Activated CD4-positive, alpha-beta T cell treated with anti-CD3 and anti-CD28 coated beads, Interleukin-10, Interleukin-2, amounts not matched to agents 100 ng/mL and 50 ng/mL, durations not matched to agents 16 hours and 8 hours (primary cell): ENCODE measurements around the gene CDCP1.
"Not testable (repeated sequence)": the region's sequence is repeated elsewhere in the genome, so short reads cannot be mapped to it uniquely, and the experiment has no call there.

Experiments
- DNase-seq: peaks from one replicate; pipeline ENCODE4 v3.0.0-alpha.2; 2020

The CDCP1 gene

GRCh38 chr3:45170096-45170495 is 23.9 kb upstream of the CDCP1 start:
- no peak for DNase-seq

DNA sequence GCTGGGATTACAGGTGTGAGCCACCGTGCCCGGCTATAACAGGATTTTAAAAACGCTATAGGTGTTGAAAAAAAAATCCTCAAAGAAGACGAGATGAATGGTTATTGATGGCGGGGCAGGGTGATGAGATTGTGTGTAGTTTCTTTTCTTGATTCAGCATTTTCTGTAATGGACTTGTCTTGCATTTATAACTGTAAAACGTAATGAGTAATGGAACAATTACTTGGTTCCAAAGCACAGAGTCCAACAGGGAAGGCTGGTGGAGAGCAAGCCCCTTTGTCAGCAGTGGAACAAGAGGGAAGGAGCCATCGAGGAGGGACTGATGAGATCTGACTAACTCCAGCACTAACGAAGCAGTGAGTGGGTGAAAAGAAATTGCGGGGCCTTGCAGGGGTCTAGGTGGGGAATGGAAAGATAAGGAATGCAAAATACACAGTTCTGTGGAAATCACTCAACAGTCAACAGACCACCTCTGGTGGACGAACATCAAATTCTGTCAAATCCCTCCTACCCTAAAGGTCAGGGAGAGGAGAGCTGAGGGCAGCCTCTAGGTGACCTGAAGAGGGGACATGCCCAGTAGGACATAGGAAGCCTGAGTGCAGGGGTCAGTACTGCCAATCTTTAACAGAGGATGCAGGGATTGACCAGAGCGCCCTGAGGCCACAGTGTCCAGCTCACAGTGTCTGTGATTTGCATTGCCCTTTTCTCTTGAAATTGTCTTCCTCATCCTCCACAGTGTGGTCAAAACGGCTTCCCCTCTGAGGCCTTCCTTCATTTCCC is 23.1 kb upstream of the CDCP1 start:
- no peak for DNase-seq

DNA sequence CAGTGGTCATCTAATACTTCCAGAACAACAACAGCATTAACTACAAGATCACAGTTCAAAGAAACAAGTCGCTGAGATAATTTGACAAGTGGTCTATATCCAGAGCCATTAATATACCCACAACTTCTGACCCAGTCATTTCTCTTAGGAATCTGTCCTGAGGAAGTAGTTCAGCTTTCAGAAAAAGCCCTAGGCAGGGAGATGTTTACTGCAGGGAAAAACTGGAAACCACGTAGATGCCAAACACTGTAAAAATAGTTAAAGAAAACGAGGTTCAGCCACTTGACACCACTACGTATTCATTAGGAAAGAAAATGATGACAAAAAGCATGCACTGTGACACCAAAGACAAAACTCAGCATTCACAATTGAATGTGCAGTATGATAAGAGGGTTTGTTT is 22.3 kb upstream of the CDCP1 start:
- DNase-seq = no peak

DNA sequence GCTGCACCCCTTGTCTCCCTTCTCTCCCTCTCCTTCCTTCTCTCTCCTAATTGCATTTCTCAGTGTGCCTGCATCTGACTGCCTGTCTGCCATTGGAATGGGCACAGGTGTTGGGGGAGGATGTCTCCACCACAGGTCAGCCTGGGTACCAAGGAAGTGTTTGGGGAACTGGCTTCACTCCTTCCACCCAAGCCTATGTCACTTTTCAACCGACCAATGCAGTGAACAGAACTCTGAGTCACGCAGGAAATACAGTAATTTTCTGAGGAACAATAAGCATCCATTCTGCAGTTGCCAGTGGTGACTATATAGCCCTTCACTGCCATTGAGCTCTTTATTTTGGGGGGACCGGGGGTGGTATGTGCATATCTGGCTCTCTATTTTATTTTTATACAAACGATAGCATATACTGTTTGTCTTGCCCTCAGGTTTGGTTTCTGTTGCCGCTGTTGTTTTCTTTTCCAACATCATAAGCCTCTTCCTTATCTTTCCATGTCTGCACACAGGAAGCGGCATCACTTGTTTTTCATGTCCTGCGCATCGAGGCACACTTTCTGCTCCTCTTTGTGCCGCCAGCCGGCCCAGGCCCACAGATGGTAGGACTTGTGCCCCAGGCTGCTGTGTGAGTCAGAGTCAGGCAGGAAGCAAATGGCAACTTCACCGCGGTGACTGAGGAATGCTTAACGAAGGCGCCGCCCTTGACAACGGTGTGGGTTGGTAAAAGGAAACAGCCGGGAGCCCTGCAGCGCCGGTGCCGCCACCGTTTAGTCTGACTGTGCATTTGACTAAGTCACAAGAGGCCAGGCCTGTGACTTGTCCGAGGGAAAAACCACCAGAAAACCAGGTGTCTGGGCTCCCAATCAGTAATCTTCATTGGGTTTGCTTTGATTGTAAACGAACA is 21.1 kb upstream of the CDCP1 start:
- peak; percentile 92 for DNase-seq

DNA sequence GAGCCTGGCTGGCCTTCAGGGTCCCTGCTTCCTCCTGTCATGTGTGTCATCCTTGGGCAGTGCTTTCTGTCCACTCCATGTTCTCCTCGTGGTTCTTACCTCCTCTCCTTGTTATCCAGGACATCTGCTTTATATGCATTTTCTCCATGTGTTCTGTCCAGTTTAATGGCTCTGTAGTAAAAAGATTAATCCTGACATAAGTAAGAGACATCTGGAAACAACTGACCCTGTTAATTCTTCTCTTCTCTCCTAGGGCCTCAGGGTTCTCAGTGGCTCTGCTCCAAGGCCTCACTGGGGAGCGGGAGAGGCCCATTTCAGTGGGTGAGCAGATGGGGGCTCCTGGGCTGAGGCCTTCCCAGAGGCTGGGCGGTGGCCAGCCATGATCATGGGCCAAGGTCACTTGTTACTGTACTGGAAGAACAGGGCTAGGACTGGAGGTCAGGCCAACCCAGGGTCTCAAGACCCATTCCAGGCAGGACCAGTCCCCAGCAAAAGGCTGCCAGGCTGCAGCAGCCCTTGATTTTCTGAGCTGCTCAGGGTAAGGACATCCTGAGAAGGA is 20.2 kb upstream of the CDCP1 start:
- no peak for DNase-seq

GRCh38 chr3:45165497-45166283 is 19.5 kb upstream of the CDCP1 start:
- DNase-seq = no peak

DNA sequence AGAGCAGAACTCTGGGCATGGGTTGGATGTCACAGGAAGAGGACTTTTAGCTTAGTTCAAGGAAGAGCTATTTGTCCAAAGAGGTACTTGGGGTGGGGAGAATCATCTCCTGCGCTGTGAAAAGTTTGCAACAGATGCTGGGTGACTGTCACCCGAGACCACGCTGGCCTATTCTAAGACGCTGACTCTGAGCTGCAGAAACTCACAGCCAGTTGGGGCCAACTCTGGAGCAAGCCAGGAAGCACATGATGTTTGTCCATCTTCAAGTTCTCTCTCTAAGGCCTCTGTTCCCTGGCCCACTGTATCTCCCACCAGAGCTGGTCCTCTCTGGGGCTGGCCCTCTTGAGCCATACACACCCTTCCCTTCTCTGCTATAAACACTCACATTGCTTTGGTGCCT is 17.9 kb upstream of the CDCP1 start:
- no peak for DNase-seq

- no peak for DNase-seq
These were observed 17.3 kb upstream of the CDCP1 start for GRCh38 chr3:45163481-45163880.

- no peak for DNase-seq
These were observed 8.5 kb upstream of the CDCP1 start for GRCh38 chr3:45154641-45155147.

GRCh38 chr3:45153658-45154437 is 7.7 kb upstream of the CDCP1 start:
- no peak for DNase-seq

DNA sequence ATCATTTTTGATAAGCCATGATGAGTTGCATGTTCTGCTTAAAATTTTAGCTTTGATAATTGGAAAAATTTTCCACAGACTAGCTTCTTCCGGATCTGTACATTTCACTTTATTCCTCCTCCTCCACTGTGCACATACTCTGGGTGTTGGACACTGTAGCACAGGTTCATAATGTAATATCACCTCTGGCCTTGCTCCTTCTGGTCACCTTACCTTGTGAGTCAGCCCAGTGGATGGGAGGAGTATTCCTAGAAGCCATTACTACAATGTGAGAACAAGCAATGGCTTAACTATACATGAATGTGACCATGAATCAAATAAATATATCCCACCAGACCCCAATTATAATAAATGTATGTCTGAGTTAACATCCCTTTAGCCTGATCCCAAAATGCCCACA is 6.1 kb upstream of the CDCP1 start:
- no peak for DNase-seq

DNA sequence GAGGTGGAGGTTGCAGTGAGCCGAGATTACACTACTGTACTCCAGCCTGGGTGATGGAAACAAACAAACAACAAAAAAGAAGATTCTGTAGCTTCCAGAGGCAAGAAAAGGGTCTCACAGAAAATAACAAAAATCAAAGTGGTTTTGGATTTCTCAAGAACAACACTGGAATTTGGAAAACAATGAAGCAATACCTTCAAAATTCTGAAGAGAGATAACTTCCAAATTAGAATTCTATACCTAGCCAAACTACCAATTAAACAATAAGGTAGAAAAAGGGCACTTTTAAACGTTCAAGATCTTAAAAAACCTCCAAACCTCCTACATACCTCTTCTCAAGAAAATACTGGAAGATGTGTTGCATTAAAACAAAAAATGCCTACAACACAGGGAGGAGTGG is 4.9 kb upstream of the CDCP1 start:
- no peak for DNase-seq

DNA sequence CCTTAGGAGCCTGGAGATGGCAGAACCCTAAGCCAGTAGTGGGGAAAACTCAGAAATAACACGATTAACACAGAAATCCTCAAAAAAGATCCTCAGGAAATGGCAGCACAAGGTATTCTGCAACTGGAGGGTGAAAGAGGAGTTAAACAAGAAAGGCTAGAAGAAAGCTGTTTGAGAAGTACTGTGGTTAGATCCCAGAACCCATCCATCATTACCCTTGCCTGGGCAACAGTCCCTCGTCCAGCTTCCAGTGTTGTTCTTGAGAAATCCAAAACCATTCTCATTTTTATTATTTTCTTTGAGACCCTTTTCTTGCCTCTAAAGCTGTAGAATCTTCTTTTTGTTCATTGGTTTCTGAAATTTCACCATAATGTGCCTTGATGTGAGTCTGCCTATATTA is 2.7 kb upstream of the CDCP1 start:
- DNase-seq = no peak

DNA sequence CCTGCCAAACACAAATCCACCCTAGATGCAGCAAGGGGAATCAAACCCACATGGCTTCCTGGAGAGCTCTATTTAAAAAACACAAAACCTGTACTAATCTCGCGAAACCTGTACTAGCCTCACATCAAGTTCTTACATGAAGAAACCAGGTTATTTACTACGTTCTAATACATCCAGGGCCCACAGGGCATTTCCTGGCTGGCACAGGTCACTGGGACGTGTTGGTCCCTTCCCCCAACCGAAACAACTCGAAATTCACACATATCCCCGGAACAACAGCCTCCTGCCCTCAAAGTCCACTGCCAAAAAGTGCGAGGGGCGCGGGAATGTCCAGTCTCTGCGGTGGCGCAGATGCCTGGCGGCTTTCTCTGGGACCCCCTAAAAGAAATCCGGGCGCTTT is 955 bp downstream of the CDCP1 start:
- DNase-seq = no peak

DNA sequence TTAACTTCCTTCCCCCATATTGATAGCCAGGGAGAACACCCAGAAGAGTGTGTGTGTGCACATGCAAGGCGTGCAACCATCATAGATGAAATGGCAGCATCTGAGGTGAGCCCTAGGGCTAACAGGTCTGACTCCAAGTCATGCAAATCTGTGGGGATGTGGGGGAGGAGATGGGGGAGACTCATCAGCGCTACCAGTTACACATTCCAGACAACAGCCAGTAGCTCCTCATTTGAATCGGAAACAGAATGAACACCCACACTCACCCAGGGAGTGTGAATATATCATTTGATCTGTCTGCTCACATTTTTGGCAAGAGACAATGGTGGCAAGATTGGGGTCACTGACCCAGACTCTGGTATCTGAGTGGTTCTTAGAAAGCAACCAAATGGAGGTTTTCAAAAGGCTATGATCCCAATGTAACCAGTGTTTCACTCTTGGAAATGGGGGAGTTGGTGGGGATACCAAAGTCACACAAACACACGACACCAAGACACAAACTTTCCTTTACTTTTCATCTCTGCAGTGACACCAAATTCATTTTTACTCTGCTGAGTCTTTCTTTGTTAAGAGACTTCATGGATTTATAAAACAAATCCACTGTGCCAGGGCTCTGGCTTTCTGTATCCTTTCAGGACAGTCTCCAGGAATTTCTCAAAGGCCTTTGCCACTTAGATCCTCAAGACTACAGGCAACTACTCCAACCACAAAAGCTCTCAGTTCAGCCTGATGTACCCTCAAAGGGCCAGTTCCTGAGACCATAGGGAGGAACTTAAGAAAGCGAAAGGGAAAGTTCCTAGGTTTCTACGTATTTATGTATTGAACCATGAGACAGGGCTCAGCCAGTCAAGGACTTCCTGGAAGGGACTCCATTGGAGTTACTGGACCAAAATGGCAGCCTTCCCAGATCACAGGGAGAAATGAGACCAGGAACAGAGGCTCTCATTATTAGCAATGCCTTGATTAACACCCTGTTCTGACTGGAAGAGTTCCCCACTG is 2.2 kb downstream of the CDCP1 start:
- no peak for DNase-seq

DNA sequence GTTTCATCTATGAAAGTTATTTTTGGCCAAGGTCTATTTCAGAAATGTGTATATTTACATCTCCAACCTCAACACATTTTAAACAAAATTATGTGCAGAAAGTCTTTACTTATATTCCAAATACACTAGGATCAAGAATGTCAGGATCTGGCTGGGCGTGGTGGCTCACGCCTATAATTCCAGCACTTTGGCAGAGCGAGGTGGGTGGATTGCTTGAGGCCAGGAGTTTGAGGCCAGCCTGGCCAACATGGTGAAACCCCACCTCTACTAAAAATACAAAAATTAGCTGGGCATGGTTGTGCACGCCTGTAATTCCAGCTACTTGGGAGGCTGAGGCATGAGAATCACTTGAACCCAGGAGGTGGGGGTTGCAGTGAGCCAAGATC is 5.4 kb downstream of the CDCP1 start:
- not testable (repeated sequence) for DNase-seq

DNA sequence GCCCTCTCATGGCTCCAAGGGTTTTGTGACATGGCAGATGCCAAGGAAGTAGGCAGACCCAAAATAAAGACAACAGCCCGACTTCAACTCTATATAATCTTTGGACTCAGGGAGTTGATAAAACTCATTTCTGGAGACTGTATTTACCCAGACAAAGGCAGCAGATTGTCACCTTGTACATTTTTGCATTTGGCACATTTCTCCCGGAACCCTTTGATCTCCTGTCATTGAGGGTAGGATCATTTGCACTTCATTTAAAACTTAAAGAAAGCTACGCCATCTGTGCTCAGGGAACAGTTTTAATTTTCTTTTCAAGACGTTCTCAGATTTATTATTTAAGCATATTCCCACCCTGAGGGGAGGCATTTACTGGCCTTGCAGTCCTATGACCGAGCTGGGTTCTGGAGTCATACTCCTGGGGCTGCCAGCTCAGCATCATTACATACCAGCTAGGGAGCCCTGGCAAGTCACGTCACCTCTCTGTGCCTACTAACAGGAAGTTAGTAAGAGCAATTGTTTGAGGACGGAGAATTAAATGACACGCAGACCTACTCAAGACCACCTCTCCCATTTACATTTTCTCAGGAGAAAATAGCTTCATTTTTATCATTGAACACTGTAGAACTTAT is 5.9 kb downstream of the CDCP1 start:
- DNase-seq = no peak

DNA sequence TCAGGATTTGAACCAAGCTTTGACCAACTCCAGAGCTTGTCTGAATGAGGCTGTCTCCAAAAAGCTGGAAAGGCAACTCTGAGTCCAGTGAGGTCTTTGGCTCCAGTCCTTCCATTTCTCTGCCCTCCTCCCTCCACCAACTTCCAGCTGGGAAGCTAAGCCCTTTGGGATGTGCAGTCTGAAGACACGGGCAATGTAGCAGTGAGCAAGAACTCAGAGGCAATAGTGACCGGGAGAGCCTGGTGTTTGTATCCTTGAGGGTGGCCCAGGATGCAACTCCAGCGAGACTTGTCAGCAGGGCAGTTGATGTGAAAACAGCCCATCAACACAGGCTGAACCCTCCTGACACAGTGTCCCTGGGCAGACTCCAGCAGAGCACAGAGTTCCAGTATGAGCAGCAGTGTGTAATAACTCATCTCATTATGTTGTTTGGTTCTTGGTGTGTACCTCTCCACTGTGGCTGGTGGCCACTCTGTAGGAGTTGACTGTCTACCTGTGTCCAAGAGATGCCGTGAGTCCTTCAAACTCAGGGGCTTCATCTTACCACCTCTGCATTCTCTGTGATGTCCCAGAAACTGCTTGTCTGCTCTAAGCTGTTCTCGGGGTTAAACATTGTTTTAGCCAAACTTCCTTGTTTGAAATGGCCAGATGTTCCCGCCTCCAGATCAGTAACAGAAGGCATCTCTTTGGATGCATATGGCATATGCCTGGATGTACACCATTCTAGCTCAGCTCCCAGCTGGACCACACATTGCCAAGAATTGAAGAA is 6.6 kb downstream of the CDCP1 start:
- DNase-seq = no peak

DNA sequence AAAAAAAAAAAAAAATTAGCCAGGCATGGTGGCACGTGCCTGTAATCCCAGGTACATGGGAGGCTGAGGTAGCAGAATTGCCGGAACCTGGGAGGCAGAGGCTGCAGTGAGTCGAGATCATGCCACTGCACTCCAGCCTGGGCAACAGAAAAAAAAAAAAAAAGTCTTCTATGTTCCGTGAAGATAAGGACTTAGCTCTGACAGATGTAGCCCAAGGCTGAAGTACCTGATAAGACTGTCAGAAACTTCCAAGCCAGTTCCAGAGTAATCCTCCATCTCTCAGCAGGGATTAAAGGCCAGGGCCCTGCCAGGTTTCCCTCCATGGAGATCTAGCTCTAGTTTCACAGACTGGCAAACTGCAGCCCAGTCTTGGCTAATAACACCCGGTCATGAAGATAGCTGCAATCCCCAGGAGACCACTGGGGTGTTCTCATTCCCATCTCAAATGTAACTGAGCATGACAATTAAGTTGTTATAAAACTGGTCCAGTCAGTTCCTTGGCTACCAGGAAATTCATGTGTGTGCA is 8.5 kb downstream of the CDCP1 start:
- DNase-seq = no peak
